Measurements from ENCODE around the gene CIRBP. TPM values are rescaled to one million over a fixed set of nuclear protein-coding genes. Genes with fewer than 3 reads are reported as not detected.

CIRBP gene
- total RNA-seq, 1 donor from 2014 or later: 403 TPM

DNA sequence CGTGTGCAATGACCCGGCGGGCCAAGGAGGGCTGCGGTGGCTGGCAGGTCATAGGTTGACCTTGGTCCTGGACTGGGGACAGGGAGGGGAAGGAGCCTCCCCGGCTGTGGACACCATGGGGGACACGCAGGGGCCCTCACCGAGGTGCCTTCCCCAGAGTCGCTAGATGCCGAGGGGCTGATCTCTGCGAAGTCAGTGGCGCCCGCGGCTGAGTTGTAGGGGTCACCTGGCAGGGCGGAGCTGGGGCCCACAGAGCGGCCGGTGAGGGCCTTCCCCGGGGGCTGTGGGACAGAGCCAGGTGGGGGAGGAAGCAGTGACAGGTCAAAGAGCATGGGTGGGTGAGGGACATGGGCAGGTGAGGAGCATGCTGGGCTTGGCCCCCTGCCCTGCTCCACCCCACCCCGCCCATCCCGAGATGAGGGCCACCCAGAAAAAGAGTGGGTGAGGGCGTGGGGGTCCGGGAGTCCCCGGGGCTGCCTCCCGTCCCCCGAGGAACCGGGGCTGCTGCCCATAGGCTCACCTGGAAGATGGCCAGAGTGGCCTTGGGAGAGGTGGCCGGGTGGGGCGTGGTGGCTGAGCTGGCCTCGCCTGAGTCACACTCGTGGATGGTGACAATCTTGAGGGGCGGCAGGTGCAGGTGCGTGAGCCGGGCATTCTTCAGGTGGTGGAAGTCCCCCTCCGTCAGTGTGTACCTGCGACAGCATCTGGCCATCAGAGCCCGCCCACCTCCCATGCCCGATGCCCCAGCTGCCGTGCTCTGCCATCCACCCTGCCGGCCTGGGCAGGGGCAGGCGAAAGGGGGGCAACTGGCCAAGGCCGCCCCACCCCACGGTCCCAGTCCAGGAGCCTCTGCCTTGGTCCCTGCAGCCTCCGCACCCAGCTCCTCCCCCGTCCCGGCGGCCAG lies 34.8 kb upstream of the CIRBP start:
- Histone ChIP-seq H3K36me3 (ENCODE audit: control insufficient read depth, insufficient read depth, low read length) (peaks cover 2% of the 10 kb centered on the region), H3K4me3 (ENCODE audit: low read depth, low read length) (no peak overlapping the region), H3K27me3 (ENCODE audit: control insufficient read depth, insufficient read depth, low read length) (no peaks in the 10 kb centered on the region)
- TF ChIP-seq, protein P1, sequence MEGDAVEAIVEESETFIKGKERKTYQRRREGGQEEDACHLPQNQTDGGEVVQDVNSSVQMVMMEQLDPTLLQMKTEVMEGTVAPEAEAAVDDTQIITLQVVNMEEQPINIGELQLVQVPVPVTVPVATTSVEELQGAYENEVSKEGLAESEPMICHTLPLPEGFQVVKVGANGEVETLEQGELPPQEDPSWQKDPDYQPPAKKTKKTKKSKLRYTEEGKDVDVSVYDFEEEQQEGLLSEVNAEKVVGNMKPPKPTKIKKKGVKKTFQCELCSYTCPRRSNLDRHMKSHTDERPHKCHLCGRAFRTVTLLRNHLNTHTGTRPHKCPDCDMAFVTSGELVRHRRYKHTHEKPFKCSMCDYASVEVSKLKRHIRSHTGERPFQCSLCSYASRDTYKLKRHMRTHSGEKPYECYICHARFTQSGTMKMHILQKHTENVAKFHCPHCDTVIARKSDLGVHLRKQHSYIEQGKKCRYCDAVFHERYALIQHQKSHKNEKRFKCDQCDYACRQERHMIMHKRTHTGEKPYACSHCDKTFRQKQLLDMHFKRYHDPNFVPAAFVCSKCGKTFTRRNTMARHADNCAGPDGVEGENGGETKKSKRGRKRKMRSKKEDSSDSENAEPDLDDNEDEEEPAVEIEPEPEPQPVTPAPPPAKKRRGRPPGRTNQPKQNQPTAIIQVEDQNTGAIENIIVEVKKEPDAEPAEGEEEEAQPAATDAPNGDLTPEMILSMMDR (IDR thresholded peaks at IDR 0.05; ENCODE audit: insufficient read depth, low read length, poor library complexity, severe bottlenecking): no peak
- DNase-seq (ENCODE audit: low read depth): no peak

- Histone ChIP-seq H3K27me3 (ENCODE audit: control insufficient read depth, insufficient read depth, low read length) (no peaks in the 10 kb centered on the region), H3K4me3 (ENCODE audit: low read depth, low read length) (no peak overlapping the region), H3K36me3 (ENCODE audit: control insufficient read depth, insufficient read depth, low read length) (peaks cover 2% of the 10 kb centered on the region)
- DNase-seq (ENCODE audit: low read depth): no peak
- TF ChIP-seq, protein P1 (IDR thresholded peaks at IDR 0.05; ENCODE audit: insufficient read depth, low read length, poor library complexity, severe bottlenecking): no peak
Measured at GRCh38 chr19:1234955-1235380, 34.2 kb upstream of the CIRBP start.

DNA sequence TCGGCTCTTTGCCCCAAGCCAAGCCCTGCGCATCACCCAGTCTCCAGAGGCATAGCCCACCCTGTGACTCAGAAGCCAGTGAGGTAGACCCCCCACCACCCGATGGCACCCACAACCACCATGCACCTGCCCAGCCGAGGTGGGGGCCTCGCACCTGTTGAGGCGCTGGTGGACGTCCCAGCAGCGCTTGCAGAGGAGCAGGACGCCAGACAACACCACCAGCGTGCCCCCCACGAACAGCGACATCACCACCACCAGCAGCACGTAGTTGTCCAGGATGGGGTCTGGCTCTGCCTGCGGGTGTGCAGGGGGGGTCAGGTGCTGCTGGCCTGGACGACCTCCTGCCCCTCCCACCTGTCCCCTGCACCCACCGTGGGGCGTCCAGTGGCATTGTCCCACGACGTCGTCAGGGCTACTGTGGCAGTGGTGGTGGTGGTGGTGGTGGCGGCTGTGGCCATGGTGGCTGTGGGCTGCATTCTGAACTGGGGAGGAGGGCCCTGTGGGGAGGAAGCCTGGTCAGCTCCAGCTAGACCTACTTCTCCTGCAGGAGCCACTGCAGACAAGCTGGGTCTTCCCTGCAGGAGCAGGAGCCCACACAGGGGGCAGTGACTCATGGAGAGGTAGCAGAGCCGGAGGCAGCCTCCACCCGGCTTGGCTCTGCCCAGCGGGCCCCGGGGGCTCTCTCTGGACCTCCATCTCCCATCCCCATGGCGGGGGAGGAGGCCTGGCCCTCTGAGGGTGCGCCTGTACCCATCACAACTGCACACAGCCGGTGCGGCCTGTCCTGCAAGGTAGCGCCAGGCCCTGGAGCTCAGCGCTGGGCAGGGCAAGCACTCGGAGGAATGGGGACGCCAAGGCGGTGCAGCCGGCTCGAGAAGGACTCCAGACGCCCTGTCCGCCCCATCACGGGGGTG lies 33.2 kb upstream of the CIRBP start:
- peak overlapping the region; percentile 41 for H3K4me3 ChIP-seq (ENCODE audit: low read depth, low read length)
- peaks cover 2% of the 10 kb centered on the region for H3K36me3 ChIP-seq (ENCODE audit: control insufficient read depth, insufficient read depth, low read length)
- TF ChIP-seq, protein P1 (IDR thresholded peaks at IDR 0.05; ENCODE audit: insufficient read depth, low read length, poor library complexity, severe bottlenecking): no peak
- H3K27me3 ChIP-seq (ENCODE audit: control insufficient read depth, insufficient read depth, low read length): no peaks in the 10 kb centered on the region
- DNase-seq (ENCODE audit: low read depth): no peak

- TF ChIP-seq, protein P1 (IDR thresholded peaks at IDR 0.05; ENCODE audit: insufficient read depth, low read length, poor library complexity, severe bottlenecking): no peak
- H3K4me3 ChIP-seq (ENCODE audit: low read depth, low read length): peak overlapping the region; percentile 87
- no peak for DNase-seq (ENCODE audit: low read depth)
- no peaks in the 10 kb centered on the region for H3K27me3 ChIP-seq (ENCODE audit: control insufficient read depth, insufficient read depth, low read length)
- H3K36me3 ChIP-seq (ENCODE audit: control insufficient read depth, insufficient read depth, low read length): peaks cover 2% of the 10 kb centered on the region
Measured at GRCh38 chr19:1236576-1236975, 32.6 kb upstream of the CIRBP start.

- Histone ChIP-seq H3K4me3 (ENCODE audit: low read depth, low read length) (peak overlapping the region; percentile 87), H3K27me3 (ENCODE audit: control insufficient read depth, insufficient read depth, low read length) (no peaks in the 10 kb centered on the region), H3K36me3 (ENCODE audit: control insufficient read depth, insufficient read depth, low read length) (no peaks in the 10 kb centered on the region)
- no peak for DNase-seq (ENCODE audit: low read depth)
- TF ChIP-seq, protein P1 (IDR thresholded peaks at IDR 0.05; ENCODE audit: insufficient read depth, low read length, poor library complexity, severe bottlenecking): no peak
Measured at GRCh38 chr19:1237027-1237659, 32.0 kb upstream of the CIRBP start.
